Measurements from ENCODE around the gene CPVL. TPM values are rescaled to one million over a fixed set of nuclear protein-coding genes. Genes with fewer than 3 reads are reported as not detected.

CPVL gene
- total RNA-seq = 100 to 1,000 TPM; 107 to 259 (median 141) TPM
- polyA plus RNA-seq = 10 to 100 TPM; 18.7 to 33.6 (median 30.8) TPM
- long read RNA-seq, donor 1, transcript CPVL-201 (13 exons, 2,091 nt) = major isoform, 65 of 102 reads
- long read RNA-seq, donor 1, partial matches to known transcripts = 35 of 102 reads
- long read RNA-seq, donor 1, other reads (novel, unspliced or antisense) = 0 of 102 reads
- long read RNA-seq, donor 2, transcript CPVL-201 (13 exons, 2,091 nt) = major isoform, 63 of 102 reads
- long read RNA-seq, donor 2, partial matches to known transcripts = 37 of 102 reads
- long read RNA-seq, donor 2, other reads (novel, unspliced or antisense) = 0 of 102 reads

DNA sequence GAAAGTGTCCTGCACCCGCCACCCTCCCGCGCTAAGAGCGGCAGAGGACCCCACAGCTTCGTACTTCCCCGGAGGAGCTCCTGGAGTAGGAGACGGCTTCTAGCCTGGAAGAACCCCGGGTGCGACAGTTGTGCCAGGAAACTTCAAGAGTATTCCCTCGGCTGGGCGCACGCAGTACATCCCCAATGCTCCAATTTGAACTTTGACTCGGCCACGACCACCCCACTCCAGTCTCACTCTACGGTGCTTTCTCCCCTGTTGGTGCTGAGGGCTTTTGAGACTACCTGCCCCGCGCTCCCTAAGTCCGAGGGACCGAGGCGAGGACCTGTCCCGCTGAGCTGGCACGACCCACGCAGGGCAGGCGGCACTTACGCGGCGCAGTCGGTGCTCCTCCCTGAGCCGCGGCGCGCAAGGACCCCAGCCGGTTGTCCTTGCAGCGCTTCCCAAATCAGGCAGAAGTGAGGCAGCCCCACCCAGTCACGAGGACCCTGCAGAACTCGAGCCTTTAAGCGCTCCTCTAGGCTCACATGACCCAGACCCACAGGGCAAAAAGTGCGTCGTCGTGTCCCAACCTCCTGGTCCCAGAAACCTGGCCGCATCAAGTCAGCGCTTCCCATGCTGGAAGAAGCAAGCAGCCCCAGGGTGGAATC, at the start of gene CPVL:
Gene CPVL, minus strand, starts transcription at position 481 of the 650 bp plus-strand sequence. CDS start 25,476 bp downstream, outside the sequence.
- DNase-seq = peak; percentile 84
- Histone ChIP-seq H3K27ac (peak within 1 kb of the TSS; percentile 3 to 83 (median 72)), H3K36me3 (no peaks in the 10 kb centered on the region), H3K4me1 (peaks cover 0 to 51% (median 15%) of the 10 kb centered on the region in 6 donors), H3K27me3 (replicated peaks in 1 of 7) (peaks cover 0 to 36% (median 5%) of the 10 kb centered on the region in 7 donors), H3K9me3 (no peaks in the 10 kb centered on the region), H3K4me3 (peak within 1 kb of the TSS; percentile 10 to 72 (median 44))
- peak; percentile 85 to 92 (median 90) for TF ChIP-seq POLR2AphosphoS5 (IDR thresholded peaks at IDR 0.05)
- TF ChIP-seq, protein P1, sequence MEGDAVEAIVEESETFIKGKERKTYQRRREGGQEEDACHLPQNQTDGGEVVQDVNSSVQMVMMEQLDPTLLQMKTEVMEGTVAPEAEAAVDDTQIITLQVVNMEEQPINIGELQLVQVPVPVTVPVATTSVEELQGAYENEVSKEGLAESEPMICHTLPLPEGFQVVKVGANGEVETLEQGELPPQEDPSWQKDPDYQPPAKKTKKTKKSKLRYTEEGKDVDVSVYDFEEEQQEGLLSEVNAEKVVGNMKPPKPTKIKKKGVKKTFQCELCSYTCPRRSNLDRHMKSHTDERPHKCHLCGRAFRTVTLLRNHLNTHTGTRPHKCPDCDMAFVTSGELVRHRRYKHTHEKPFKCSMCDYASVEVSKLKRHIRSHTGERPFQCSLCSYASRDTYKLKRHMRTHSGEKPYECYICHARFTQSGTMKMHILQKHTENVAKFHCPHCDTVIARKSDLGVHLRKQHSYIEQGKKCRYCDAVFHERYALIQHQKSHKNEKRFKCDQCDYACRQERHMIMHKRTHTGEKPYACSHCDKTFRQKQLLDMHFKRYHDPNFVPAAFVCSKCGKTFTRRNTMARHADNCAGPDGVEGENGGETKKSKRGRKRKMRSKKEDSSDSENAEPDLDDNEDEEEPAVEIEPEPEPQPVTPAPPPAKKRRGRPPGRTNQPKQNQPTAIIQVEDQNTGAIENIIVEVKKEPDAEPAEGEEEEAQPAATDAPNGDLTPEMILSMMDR (IDR thresholded peaks at IDR 0.05 in 8 of 11, conservative IDR thresholded peaks at IDR 0.05 in 3 of 11) = no peak
- TF ChIP-seq POLR2A (IDR thresholded peaks at IDR 0.05) = peak in 2 of 3 donors; percentile 50
- 1 to 7% (median 4%) methylated on average over 30 to 42 of the region's 42 CpGs for WGBS, 5 donors
- intact Hi-C loops (cut with DNase I; ENCODE audit: low total_unique reads) = no loop called here

DNA sequence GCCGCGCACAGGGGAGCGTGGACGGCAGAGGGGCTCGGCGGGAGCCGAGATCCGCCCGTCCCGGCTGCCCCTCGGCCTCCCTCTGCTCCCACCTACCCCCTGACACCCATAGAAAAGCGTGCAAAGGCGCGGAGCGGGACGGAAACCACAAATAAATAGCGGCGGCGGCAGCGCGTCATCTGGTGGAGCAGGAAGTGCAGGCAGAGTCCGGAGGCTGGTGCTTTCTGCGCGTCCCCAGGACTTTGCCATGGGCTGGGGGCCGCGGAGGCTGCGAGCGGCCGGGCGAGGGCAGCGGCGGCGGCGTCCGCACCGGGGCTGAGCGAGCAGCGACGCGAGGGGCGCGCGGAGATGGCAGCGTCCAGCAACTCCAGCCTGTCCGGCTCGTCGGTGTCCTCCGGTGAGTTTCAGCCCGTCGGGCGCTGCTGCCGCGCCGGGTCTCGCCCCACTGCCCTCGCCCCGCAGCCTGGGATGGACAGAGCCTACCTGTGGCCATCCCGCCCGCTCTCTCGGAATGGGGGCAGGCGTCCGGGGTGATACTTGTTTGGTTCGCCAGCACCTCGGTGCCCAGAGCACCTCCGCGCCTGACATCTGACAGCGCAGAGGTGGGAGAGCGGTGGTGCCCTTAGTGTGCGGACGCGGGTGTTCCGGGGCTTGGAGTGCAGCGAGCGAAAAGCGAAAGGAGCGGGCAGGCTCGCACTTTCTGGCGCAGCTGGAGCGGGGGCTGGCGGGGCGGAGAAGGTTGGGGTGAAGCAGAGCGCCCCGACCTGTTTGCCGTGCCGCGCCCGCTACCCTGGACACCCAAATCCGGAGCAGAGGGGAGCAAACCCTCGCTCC, 48.5 kb upstream of the CPVL start, which contains the start of gene CHN2:
Gene CHN2, plus strand, starts transcription at position 182 of the 834 bp plus-strand sequence.
- 0 to 1% (median 1%) methylated on average over 9 to 89 of the region's 89 CpGs for whole genome bisulfite sequencing, 5 donors
- TF ChIP-seq, protein P1 (IDR thresholded peaks at IDR 0.05 in 8 of 11, conservative IDR thresholded peaks at IDR 0.05 in 3 of 11) = no peak
- TF ChIP-seq POLR2AphosphoS5 (IDR thresholded peaks at IDR 0.05) = peak; percentile 67 to 78 (median 75)
- Histone ChIP-seq H3K27me3 (replicated peaks in 1 of 7) (peaks cover 0 to 42% (median 9%) of the 10 kb centered on the region in 7 donors), H3K4me3 (peak within 1 kb of the TSS; percentile 56 to 95 (median 78)), H3K9me3 (no peaks in the 10 kb centered on the region), H3K4me1 (peaks cover 8 to 52% (median 28%) of the 10 kb centered on the region in 6 donors), H3K36me3 (no peaks in the 10 kb centered on the region), H3K27ac (peak within 1 kb of the TSS; percentile 59 to 84 (median 75))
- intact Hi-C loops (cut with DNase I; ENCODE audit: low total_unique reads) = no loop called here
- peak; percentile 91 for DNase-seq

DNA sequence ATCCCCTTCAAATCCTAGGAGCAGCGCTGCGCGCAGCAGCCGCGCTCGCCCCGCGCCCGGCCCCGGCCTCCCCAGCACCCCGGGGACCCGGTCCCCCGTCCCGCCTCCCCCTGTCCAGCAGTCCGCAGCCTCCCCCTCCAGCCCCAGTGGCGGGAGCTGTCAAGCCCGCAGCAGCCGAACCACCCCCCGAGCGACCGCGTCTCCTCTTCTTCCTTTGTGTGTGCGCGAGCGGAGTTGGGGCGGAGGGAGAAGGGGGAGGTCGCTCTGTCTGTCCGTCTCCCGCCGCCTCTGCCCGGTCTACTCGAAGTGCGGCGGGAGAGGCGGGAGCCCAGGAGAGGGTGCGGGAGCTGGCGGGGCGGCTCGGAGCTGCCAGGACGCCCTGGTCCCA, 47.9 kb upstream of the CPVL start:
- TF ChIP-seq POLR2A (IDR thresholded peaks at IDR 0.05) = no peak
- TF ChIP-seq, protein P1 (IDR thresholded peaks at IDR 0.05 in 8 of 11, conservative IDR thresholded peaks at IDR 0.05 in 3 of 11) = no peak
- intact Hi-C loops (cut with DNase I; ENCODE audit: low total_unique reads) = no loop called here
- peak; percentile 81 for DNase-seq
- peaks cover 0 to 42% (median 9%) of the 10 kb centered on the region in 7 donors for H3K27me3 ChIP-seq (replicated peaks in 1 of 7)
- peaks cover 8 to 59% (median 32%) of the 10 kb centered on the region in 6 donors for H3K4me1 ChIP-seq
- H3K36me3 ChIP-seq = no peaks in the 10 kb centered on the region
- WGBS, 5 donors = 3 to 5% (median 4%) methylated on average over 22 to 40 of the region's 40 CpGs; no CpG with 5 or more reads in 1 of the 5 donors
- peak overlapping the region in 7 of 8 donors; percentile 73 to 84 (median 75) for H3K27ac ChIP-seq
- H3K4me3 ChIP-seq = peak overlapping the region; percentile 56 to 95 (median 78)
- no peaks in the 10 kb centered on the region for H3K9me3 ChIP-seq
